IMR-90 (cell line): ENCODE data around the gene RGS19. TPM values are rescaled to one million over a fixed set of nuclear protein-coding genes. Genes with fewer than 3 reads are reported as not detected.

Source experiments
- ATAC-seq: fragments of 200-7000 bp; cut with Tn5 transposase; 2 replicates; pipeline ENCODE4 v1.9.1; 2020; ENCODE audit warnings: low read depth, mild to moderate bottlenecking, moderate library complexity
- BruUV-seq: library from RNA; stranded (reverse); fragments of 400-500 nt; replicated peaks from 2 replicates; lab custom pipeline; 2021; lab: Mats Ljungman, UMichigan
- CTCF ChIA-PET: fragments of 300-600 bp; formaldehyde crosslinking; extraction: SDS; loops from one replicate; lab custom pipeline; 2021; ENCODE audit warnings: antibody characterized with exemption; lab: Yijun Ruan, JAX
- POLR2A ChIA-PET: fragments of 300-600 bp; sonication (Branson Sonifier 250); formaldehyde crosslinking; loops from one replicate; lab custom pipeline; 2022; ENCODE audit warnings: antibody characterized with exemption; ENCODE audit not compliant: unreplicated experiment; lab: Charles Lee
- DNase-seq: peaks from one replicate; pipeline ENCODE4 v3.0.0; 2013
- H2AFZ ChIP-seq: replicated peaks from 2 replicates; pipeline ENCODE3; 2013; ENCODE audit warnings: low read length, mild to moderate bottlenecking; ENCODE audit not compliant: poor library complexity
- H2AK5ac ChIP-seq: 2 replicates; pipeline ENCODE4 v1.6.1; 2013; ENCODE audit warnings: low read depth, low read length, inconsistent platforms
- H2AK9ac ChIP-seq: replicated peaks from 2 replicates; pipeline ENCODE3; 2013; ENCODE audit warnings: mild to moderate bottlenecking, low read depth, low read length, moderate library complexity; ENCODE audit not compliant: poor library complexity
- H2BK120ac ChIP-seq: 2 replicates; pipeline ENCODE4 v1.6.1; 2013; ENCODE audit warnings: low read depth, low read length, inconsistent platforms
- H2BK15ac ChIP-seq: 3 replicates; pipeline ENCODE4 v1.6.1; 2013; ENCODE audit warnings: low read depth, low read length, inconsistent platforms
- H2BK20ac ChIP-seq: 2 replicates; pipeline ENCODE4 v1.6.1; 2013; ENCODE audit warnings: low read depth, mild to moderate bottlenecking, inconsistent platforms, low read length, moderate library complexity
- H2BK5ac ChIP-seq: 2 replicates; pipeline ENCODE4 v1.6.1; 2013; ENCODE audit warnings: mild to moderate bottlenecking, low read depth, low read length, inconsistent platforms; ENCODE audit not compliant: poor library complexity, severe bottlenecking
- H3K14ac ChIP-seq: replicated peaks from 2 replicates; pipeline ENCODE4 v1.6.1; 2013; ENCODE audit warnings: low read depth, low read length, inconsistent platforms
- H3K18ac ChIP-seq: 2 replicates; pipeline ENCODE4 v1.6.1; 2013; ENCODE audit warnings: low read depth, low read length, control low read depth
- H3K23ac ChIP-seq: 2 replicates; pipeline ENCODE4 v1.6.1; 2013; ENCODE audit warnings: low read depth, low read length, inconsistent platforms
- H3K27ac ChIP-seq: 2 replicates; pipeline ENCODE4 v1.5.1; 2013; ENCODE audit warnings: mild to moderate bottlenecking, control low read depth, low read length; ENCODE audit not compliant: insufficient read depth
- H3K27me3 ChIP-seq: 2 replicates; pipeline ENCODE4 v1.6.1; 2013; ENCODE audit warnings: low read length; ENCODE audit not compliant: control insufficient read depth, insufficient read depth
- H3K36me3 ChIP-seq: 2 replicates; pipeline ENCODE4 v1.6.1; 2013; ENCODE audit warnings: low read length, mixed read lengths; ENCODE audit not compliant: control insufficient read depth, insufficient read depth
- H3K4ac ChIP-seq: 2 replicates; pipeline ENCODE4 v1.6.1; 2013; ENCODE audit warnings: low read depth, low read length, inconsistent platforms
- H3K4me1 ChIP-seq: 2 replicates; pipeline ENCODE4 v1.6.1; 2013; ENCODE audit warnings: low read length, mixed read lengths; ENCODE audit not compliant: control insufficient read depth, insufficient read depth
- H3K4me2 ChIP-seq: 2 replicates; pipeline ENCODE4 v1.6.1; 2013; ENCODE audit warnings: low read depth, mild to moderate bottlenecking, control low read depth, low read length, moderate library complexity
- H3K4me3 ChIP-seq: 2 replicates; pipeline ENCODE4 v1.5.1; 2013; ENCODE audit warnings: low read depth, mild to moderate bottlenecking, control low read depth, low read length, moderate library complexity; ENCODE audit not compliant: insufficient read depth
- H3K56ac ChIP-seq: 2 replicates; pipeline ENCODE4 v1.6.1; 2013; ENCODE audit warnings: low read length, inconsistent platforms; ENCODE audit not compliant: insufficient read depth; ENCODE audit errors: extremely low read depth
- H3K79me1 ChIP-seq, 2 experiments: 2 replicates each; pipeline ENCODE4 v1.6.1; 2013; ENCODE audit warnings: low read length in 2 of 2, inconsistent platforms in 1 of 2, low read depth in 1 of 2
- H3K9ac ChIP-seq: 2 replicates; pipeline ENCODE4 v1.6.1; 2013; ENCODE audit warnings: low read depth, low read length, control low read depth
- H3K9me1 ChIP-seq: 2 replicates; pipeline ENCODE4 v1.6.1; 2013; ENCODE audit warnings: low read length, inconsistent platforms; ENCODE audit not compliant: insufficient read depth
- H3K9me3 ChIP-seq: 2 replicates; pipeline ENCODE4 v1.6.1; 2013; ENCODE audit warnings: low read length; ENCODE audit not compliant: control insufficient read depth, insufficient read depth
- H4K20me1 ChIP-seq: 2 replicates; pipeline ENCODE4 v1.6.1; 2013; ENCODE audit warnings: low read length, inconsistent platforms; ENCODE audit not compliant: insufficient read depth
- H4K5ac ChIP-seq: 2 replicates; pipeline ENCODE4 v1.6.1; 2013; ENCODE audit warnings: mild to moderate bottlenecking, low read depth, low read length, control low read depth
- H4K8ac ChIP-seq, 2 experiments: 2 replicates each; pipeline ENCODE4 v1.6.1; 2013; ENCODE audit warnings: low read depth in 2 of 2, low read length in 2 of 2, control low read depth in 1 of 2, inconsistent platforms in 1 of 2
- H4K91ac ChIP-seq: 2 replicates; pipeline ENCODE4 v1.6.1; 2013; ENCODE audit warnings: low read depth, low read length, inconsistent platforms; ENCODE audit not compliant: insufficient read depth
- BHLHE40 ChIP-seq: fragments of 150-350 bp; IDR thresholded peaks from 2 replicates; pipeline ENCODE4 v1.6.1; 2016; ENCODE audit warnings: mild to moderate bottlenecking, low read depth, low read length
- CEBPB ChIP-seq: IDR thresholded peaks from 2 replicates; pipeline ENCODE4 v1.6.1; 2012; ENCODE audit warnings: low read depth, low read length, improper control_type of control experiment
- CHD1 ChIP-seq: IDR thresholded peaks from 2 replicates; pipeline ENCODE4 v1.6.1; 2012; ENCODE audit warnings: low read depth, low read length, improper control_type of control experiment
- FOS ChIP-seq: fragments of 150-350 bp; IDR thresholded peaks from 2 replicates; pipeline ENCODE4 v1.6.1; 2016; ENCODE audit warnings: low read depth, low read length
- MAFK ChIP-seq: IDR thresholded peaks from 2 replicates; pipeline ENCODE4 v1.6.1; 2012; ENCODE audit warnings: low read depth, low read length, improper control_type of control experiment
- MAZ ChIP-seq: IDR thresholded peaks from 2 replicates; pipeline ENCODE4 v1.6.1; 2012; ENCODE audit warnings: low read depth, mild to moderate bottlenecking, low read length, improper control_type of control experiment, moderate library complexity, borderline replicate concordance
- MXI1 ChIP-seq: IDR thresholded peaks from 2 replicates; pipeline ENCODE4 v1.6.1; 2012; ENCODE audit warnings: low read depth, mild to moderate bottlenecking, low read length, moderate library complexity, borderline replicate concordance
- NFE2L2 ChIP-seq: fragments of 150-350 bp; IDR thresholded peaks from 2 replicates; pipeline ENCODE4 v1.6.1; 2016; ENCODE audit warnings: low read depth, mild to moderate bottlenecking, low read length
- POLR2A ChIP-seq: IDR thresholded peaks from 2 replicates; pipeline ENCODE4 v1.6.1; 2012; ENCODE audit warnings: mild to moderate bottlenecking, low read depth, low read length
- RAD21 ChIP-seq: IDR thresholded peaks from 2 replicates; pipeline ENCODE4 v1.6.1; 2012; ENCODE audit warnings: low read length, improper control_type of control experiment
- RCOR1 ChIP-seq: IDR thresholded peaks from 2 replicates; pipeline ENCODE4 v1.6.1; 2012; ENCODE audit warnings: mild to moderate bottlenecking, low read length, improper control_type of control experiment; ENCODE audit not compliant: insufficient replicate concordance
- RFX5 ChIP-seq: IDR thresholded peaks from 2 replicates; pipeline ENCODE4 v1.8.0; 2012; ENCODE audit warnings: low read depth, mild to moderate bottlenecking, low read length, moderate library complexity
- SMC3 ChIP-seq: fragments of 150-350 bp; IDR thresholded peaks from 2 replicates; pipeline ENCODE4 v1.6.1; 2016; ENCODE audit warnings: low read depth, mild to moderate bottlenecking, antibody characterized with exemption, low read length, moderate library complexity
- WGBS, 2 experiments: methylation state at CpG; one replicate each; pipeline versions ENCODE4 v1.1.5 to v1.1.7; 2013; ENCODE audit warnings: missing lambda C conversion rate in 2 of 2; ENCODE audit not compliant: insufficient read length in 1 of 2; ENCODE audit errors: extremely low coverage in 2 of 2; 5-methylcytosine and 5-hydroxymethylcytosine counted together
- dilution Hi-C: fragments of 300-500 bp; cut with HindIII; formaldehyde crosslinking; loops from one replicate; pipeline ENCODE4 v1.14.3; 2018; ENCODE audit warnings: low sequenced_read_pairs; ENCODE audit not compliant: unreplicated experiment
- in situ Hi-C: fragments of 300-500 bp; cut with MboI; formaldehyde crosslinking; loops from 3 replicates; pipeline ENCODE4 v1.14.3; 2019; ENCODE audit warnings: low sequenced_read_pairs, inconsistent platforms, mixed read lengths
- intact Hi-C: fragments of 100-400 bp; cut with micrococcal nuclease; formaldehyde crosslinking; loops from 2 replicates; pipeline ENCODE4 v1.10.0; 2022
- polyA plus RNA-seq, 3 experiments: library from polyadenylated mRNA; depleted of rRNA; stranded (reverse); fragments of >200 nt; gene quantifications; 2 replicates each; pipeline ENCODE4 v1.2.3, GENCODE V29; 2012; ENCODE audit warnings: low replicate concordance in 1 of 3
- total RNA-seq: library from RNA; depleted of rRNA; stranded (reverse); fragments of >200 nt; gene quantifications from 2 replicates; pipeline ENCODE4 v1.2.3, GENCODE V29; 2012
- TF ChIP-seq, protein P1 (sequence below): fragments of 150-350 bp; IDR thresholded peaks from 2 replicates; pipeline ENCODE4 v1.6.1; 2017; ENCODE audit warnings: mild to moderate bottlenecking, antibody characterized with exemption, low read length, low read depth
- TF ChIP-seq, protein P2 (sequence below): conservative IDR thresholded peaks from 2 replicates; pipeline ENCODE4 v1.5.1; 2012; ENCODE audit warnings: mild to moderate bottlenecking, low read depth, low read length, improper control_type of control experiment
- TF ChIP-seq, protein P3 (sequence below): fragments of 150-350 bp; IDR thresholded peaks from 2 replicates; pipeline ENCODE4 v1.6.1; 2016; ENCODE audit warnings: low read depth, mild to moderate bottlenecking, low read length, moderate library complexity, borderline replicate concordance

Gene RGS19
- total and polyA plus RNA-seq, 2 of the 4 experiments (the other 2 are of a cell fraction), result 7.7 to 17.5 TPM

DNA sequence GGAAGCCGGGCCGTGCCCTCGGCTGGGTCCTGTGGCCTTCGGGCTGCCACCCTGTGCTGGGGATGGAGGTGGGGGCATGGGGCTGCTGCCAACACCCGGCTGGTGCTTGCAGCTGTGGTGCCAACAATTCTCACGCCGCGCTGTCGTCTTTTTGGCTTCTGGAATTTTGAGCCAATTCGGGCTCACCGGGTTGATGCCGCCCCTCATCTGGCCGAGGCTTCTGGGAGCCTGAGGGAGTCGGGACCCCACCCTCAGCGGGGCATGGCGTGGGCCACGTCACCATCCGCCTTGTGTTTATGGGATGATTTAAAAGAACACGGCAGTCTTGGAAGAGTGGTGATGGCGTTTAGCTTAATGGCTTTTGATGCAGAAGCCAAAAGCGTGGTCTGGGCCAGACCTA is 36.7 kb upstream of the RGS19 start:
- Histone ChIP-seq H3K4me3 (no peak overlapping the region), H3K9me1 (no peaks in the 10 kb centered on the region), H3K18ac (no peak overlapping the region), H3K56ac (no peak overlapping the region), H4K8ac (no peak overlapping the region), H3K9me3 (no peaks in the 10 kb centered on the region), H2AK5ac (no peak overlapping the region), H3K14ac (no peak overlapping the region), H2BK120ac (no peak overlapping the region), H4K91ac (no peak overlapping the region), H3K36me3 (no peaks in the 10 kb centered on the region), H3K4me2 (no peak overlapping the region), H3K27me3 (peaks cover 28% of the 10 kb centered on the region; the same call in 1 of the 2 replicates), H3K9ac (no peak overlapping the region), H3K4ac (no peak overlapping the region), H2BK5ac (no peak overlapping the region), H4K20me1 (no peaks in the 10 kb centered on the region), H3K4me1 (no peaks in the 10 kb centered on the region), H2AK9ac (no peak overlapping the region), H3K79me1 (no peaks in the 10 kb centered on the region), H3K23ac (no peak overlapping the region), H2AFZ (no peak overlapping the region), H2BK15ac (no peak overlapping the region), H4K5ac (no peak overlapping the region), H3K27ac (no peak overlapping the region), H2BK20ac (no peak overlapping the region)
- ChIA-PET CTCF (interaction anchor here (0.9 kb wide), 1 partner anchor 33 kb away, joined by 4 read pairs; no protein-coding TSS in a partner anchor), POLR2A (no interaction called here)
- no peak for DNase-seq
- no TSS peak for BruUV-seq
- dilution Hi-C loops (no loop called here), in situ Hi-C loops (no loop called here), intact Hi-C loops (no loop called here)
- WGBS, 2 experiments, result 31% methylated on average over 3 of the region's 21 CpGs; no CpG with 5 or more reads in 1 of the 2 experiments
- TF ChIP-seq BHLHE40, result no peak
- TF ChIP-seq RCOR1, result no peak
- TF ChIP-seq, protein P1, sequence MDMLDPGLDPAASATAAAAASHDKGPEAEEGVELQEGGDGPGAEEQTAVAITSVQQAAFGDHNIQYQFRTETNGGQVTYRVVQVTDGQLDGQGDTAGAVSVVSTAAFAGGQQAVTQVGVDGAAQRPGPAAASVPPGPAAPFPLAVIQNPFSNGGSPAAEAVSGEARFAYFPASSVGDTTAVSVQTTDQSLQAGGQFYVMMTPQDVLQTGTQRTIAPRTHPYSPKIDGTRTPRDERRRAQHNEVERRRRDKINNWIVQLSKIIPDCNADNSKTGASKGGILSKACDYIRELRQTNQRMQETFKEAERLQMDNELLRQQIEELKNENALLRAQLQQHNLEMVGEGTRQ, result no peak
- TF ChIP-seq, protein P2, sequence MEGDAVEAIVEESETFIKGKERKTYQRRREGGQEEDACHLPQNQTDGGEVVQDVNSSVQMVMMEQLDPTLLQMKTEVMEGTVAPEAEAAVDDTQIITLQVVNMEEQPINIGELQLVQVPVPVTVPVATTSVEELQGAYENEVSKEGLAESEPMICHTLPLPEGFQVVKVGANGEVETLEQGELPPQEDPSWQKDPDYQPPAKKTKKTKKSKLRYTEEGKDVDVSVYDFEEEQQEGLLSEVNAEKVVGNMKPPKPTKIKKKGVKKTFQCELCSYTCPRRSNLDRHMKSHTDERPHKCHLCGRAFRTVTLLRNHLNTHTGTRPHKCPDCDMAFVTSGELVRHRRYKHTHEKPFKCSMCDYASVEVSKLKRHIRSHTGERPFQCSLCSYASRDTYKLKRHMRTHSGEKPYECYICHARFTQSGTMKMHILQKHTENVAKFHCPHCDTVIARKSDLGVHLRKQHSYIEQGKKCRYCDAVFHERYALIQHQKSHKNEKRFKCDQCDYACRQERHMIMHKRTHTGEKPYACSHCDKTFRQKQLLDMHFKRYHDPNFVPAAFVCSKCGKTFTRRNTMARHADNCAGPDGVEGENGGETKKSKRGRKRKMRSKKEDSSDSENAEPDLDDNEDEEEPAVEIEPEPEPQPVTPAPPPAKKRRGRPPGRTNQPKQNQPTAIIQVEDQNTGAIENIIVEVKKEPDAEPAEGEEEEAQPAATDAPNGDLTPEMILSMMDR, result no peak
- no peak for TF ChIP-seq POLR2A
- TF ChIP-seq, protein P3, sequence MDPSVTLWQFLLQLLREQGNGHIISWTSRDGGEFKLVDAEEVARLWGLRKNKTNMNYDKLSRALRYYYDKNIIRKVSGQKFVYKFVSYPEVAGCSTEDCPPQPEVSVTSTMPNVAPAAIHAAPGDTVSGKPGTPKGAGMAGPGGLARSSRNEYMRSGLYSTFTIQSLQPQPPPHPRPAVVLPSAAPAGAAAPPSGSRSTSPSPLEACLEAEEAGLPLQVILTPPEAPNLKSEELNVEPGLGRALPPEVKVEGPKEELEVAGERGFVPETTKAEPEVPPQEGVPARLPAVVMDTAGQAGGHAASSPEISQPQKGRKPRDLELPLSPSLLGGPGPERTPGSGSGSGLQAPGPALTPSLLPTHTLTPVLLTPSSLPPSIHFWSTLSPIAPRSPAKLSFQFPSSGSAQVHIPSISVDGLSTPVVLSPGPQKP, result no peak
- TF ChIP-seq FOS, result no peak
- no peak for TF ChIP-seq RAD21
- no peak for TF ChIP-seq CHD1
- no peak for TF ChIP-seq NFE2L2
- TF ChIP-seq RFX5, result no peak
- TF ChIP-seq SMC3, result no peak
- no peak for TF ChIP-seq MAFK
- TF ChIP-seq CEBPB, result no peak
- no peak for TF ChIP-seq MAZ
- no peak for TF ChIP-seq MXI1
- no peak for ATAC-seq
